HuH-7.5 (cell line): Measurements from ENCODE around the gene PKN1.
"Not testable (repeated sequence)": the region's sequence is repeated elsewhere in the genome, so short reads cannot be mapped to it uniquely, and the experiment has no call there.

Experiments used
- DNase-seq: peaks from one replicate; pipeline ENCODE4 v3.0.0; 2011; ENCODE audit warnings: low spot score

Gene PKN1

DNA sequence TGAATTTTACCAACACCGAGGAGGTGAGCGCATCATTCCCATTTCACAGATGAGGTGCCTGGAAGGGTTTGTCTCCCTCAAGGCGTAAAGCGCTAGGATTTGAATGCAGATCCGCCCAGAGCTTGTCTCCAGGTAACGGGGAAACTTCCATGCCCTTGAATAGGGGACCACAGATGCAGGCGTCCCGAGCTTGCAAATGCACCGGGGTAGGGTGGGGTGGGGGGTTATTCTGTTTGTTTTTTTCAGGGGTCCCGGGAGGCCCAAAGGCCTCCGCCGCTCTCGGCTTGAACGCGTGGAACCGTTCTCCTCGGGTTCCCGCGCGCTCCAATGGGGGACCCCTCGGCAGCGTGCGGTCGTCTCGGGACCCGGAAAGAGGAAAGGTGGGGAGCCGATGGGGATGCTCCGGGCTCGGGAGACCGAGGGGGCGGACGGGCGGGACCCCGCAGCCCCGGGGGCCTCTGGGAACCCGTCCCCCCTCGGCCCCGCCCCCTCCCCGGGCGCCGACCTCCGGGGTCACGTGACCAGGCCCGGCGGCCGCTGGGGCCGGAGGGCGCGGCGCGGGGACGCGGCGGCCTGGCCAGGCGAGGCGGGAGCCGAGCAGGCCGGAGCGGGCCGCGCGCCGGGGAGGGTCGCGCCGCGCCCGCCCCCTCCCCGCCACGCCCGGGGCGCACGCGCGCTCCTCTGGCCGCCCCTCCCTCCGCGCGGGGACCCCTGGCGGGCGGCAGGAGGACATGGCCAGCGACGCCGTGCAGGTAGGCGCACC is at the start of gene PKN1:
PKN1 (plus strand) TSS at position 516 of the 763 bp plus-strand sequence; CDS start at position 732, 216 bp downstream.
- DNase-seq, result peak; percentile 81

DNA sequence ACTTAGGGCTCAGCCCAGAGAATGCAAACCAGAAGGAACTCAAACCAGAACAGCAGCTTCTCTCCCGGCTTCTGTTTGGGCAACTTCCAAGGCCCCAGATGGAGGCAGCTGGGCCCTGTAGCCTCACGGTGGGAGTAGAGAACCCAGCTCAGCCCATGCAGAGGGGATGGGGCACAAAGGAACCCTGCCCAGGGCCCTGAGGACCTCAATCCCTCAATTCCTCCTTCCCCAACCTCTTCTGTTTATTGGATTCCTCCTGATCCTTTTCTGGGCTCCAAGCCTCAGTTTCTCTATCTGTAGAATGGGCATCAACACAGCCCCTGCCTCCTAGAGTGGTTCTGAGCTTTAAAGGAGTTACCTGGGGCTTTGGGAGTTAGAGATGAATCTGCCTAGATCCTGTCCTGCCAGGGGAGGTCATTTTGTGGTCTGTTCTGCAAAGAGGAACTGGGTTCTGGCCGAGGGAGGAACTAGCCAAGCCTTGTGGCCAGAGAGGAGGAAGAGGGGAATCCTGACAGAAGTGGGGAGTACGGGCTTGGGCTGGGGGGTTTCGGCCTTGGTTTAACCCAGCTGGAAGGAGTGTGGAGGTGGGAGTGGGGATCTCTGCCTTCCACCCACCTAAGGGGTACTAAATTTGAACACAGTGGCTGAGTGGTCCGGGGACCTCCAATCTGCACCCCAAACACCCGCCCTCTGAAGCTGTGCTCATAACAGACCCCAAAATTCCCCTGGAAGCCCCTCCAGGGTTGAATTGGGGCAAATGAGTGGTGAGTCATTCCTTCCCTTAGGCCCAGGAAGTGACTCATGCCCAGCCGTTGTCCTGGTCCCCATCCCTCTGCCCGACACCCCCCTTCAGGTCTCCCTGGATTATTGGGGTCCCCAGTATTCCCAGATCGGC is 49.2 kb upstream of the PKN1 start:
- no peak for DNase-seq

DNA sequence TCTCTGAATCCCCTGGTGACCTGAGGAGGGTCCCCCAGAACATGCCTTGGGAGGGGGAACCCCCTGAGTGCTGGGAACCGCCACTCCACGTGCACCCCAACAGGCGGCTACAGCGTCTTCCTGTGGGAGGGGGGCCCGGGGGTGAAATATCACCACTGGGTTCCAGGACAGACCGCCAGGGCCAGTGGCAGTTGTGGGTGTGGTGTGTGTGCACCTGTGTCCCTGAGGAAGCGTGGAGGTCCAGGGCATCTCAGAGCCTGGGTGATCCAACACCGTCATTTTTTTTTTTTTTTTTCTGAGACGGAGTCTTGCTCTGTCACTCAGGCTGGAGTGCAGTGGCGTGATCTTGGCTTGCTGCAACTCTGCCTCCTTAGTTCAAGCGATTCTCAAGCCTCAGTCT is 47.6 kb upstream of the PKN1 start:
- DNase-seq, result no peak

- DNase-seq, result no peak
Measured at GRCh38 chr19:14390548-14390947, 42.6 kb upstream of the PKN1 start.

DNA sequence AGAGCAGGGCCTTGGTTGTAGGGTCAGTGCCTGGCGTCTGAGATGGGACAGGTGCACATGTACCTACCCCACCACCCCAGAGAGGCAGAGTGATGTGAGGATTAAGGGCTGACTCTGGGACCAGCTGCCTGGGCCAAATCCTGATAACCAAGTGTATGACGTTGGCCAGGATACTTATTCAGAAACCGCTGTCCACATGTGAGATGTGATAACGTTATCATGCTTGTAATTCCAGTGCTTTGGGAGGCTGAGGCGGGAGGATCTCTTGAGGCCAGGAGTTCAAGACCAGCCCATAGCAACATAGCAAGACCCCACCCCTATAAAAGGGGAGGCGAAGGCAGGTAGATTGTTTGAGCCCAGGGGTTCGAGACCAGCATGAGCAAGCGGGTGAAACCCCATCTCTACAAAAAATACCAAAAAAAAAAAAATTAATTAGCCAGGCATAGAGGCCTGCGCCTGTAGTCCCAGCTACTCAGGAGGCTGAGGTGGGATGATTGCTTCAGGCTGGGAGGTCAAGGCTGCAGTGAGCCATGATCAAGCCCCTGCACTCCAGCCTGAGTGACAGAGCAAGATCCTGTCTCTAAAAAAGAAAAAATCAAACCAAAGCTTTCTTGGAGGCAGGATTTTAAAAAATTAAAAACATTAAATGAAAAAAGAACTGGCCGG is 41.8 kb upstream of the PKN1 start:
- no peak for DNase-seq

DNA sequence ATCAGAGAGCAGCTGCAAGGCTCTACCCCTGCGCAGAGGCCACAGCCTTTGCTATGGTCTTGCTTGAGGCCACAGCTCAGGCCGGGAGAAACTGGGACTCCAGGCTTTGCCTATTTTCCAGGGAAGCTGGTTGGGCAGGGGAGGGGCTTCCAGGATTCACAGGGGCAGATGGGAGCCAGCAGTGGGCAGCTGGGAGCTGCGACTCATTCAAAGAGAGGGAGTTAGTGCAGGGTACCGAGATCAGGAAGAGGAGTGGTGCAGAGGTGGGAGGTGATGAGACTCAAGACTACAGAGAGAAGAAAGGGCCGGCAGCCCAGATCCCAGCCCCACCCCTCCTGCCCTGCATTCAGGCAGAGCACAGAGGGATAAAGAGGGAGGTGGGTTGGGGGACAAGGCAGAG is 39.8 kb upstream of the PKN1 start:
- DNase-seq, result no peak

GRCh38 chr19:14394167-14394566 is 38.9 kb upstream of the PKN1 start:
- no peak for DNase-seq

GRCh38 chr19:14395262-14395661 is 37.8 kb upstream of the PKN1 start:
- no peak for DNase-seq

DNA sequence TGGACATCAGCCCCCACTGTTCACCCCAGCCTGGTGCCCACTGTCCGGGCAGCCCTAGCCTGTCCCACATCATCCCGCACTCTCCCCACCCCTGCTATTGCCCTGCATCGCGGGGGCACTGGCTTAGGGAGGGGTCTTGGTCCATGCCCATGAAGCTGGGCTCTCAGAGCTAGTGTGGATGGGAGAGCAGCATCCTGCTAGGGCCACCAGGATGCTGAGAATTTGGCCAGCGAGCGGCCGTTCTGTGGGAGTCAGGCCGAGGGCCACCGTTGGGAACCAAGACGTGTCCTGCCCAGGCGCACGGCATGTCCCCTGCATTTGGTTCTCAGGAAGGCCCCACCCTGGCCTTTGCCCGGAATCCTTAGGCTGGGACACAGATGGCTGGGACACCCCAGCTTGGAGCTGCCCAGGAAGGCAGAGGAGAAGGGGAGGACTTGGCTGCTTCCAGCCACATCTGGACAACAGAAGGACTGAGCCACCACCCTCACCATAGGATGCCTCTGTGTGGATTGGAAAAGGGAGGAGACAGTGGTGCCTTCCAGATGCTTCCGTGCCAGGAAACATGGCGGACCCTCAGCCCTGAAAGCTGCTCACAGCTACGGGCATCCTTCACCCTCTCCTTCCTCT is 37.3 kb upstream of the PKN1 start:
- DNase-seq, result no peak

DNA sequence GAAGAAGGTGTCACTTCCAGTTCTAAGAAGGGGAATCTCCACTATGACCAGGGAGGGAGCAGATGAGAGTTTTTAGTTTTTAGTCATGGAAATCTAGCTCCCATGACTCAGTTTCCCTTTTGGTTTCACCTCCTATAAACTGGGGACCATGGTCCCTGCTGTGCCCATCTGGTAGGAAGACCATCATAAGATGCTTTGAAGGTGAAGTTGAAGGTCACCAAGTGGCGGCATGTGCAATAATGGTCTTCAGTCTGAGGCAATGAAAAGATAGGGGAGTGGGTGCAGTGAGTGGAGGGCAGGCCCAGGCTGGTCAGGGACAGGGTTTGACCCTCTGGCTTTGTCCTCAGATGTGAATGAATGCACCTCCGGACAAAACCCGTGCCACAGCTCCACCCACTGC is 36.4 kb upstream of the PKN1 start:
- DNase-seq, result not testable (repeated sequence)

DNA sequence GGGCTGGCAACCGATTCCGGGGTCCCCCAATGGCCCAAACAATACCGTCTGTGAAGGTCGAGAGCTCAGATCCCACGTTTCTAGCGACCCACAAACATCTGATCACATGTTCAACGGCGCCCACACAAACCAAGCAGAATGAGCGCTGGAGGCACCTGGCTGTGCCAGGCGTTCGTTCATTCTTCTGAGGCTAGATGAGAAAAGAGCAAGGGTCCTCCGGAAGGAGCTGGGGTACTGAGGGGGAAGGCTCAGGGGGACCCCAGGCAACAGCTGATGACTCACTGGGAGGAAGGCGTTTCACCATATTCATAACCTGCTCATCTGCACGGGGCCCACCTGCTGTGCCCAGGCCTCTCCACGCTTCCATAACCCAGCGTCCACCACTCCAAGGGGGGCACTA is 35.9 kb upstream of the PKN1 start:
- DNase-seq, result not testable (repeated sequence)

DNA sequence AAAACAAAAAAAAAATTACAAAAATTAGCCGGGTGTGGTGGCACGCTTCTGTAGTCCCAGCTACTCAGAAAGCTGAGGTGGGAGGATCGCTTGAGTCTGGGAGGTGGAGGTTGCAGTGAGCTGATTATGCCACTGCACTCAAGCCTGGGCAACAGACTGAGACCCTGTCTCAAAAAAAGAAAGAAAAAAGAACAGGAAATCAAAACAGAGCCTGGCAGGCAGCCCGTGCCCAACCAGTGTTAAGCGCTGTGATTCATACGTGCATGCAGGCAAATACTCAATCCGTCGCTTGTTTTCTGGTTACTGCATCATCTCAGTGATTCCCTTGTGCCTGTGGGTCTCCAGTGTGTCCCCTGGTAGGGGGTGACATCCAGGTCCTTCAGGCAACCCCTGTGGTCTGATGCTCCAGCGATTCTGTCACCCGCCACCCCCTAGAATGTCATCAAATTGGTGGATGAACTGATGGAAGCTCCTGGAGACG is 32.1 kb upstream of the PKN1 start:
- no peak for DNase-seq

- no peak for DNase-seq
Measured at GRCh38 chr19:14401468-14402195, 31.5 kb upstream of the PKN1 start.

DNA sequence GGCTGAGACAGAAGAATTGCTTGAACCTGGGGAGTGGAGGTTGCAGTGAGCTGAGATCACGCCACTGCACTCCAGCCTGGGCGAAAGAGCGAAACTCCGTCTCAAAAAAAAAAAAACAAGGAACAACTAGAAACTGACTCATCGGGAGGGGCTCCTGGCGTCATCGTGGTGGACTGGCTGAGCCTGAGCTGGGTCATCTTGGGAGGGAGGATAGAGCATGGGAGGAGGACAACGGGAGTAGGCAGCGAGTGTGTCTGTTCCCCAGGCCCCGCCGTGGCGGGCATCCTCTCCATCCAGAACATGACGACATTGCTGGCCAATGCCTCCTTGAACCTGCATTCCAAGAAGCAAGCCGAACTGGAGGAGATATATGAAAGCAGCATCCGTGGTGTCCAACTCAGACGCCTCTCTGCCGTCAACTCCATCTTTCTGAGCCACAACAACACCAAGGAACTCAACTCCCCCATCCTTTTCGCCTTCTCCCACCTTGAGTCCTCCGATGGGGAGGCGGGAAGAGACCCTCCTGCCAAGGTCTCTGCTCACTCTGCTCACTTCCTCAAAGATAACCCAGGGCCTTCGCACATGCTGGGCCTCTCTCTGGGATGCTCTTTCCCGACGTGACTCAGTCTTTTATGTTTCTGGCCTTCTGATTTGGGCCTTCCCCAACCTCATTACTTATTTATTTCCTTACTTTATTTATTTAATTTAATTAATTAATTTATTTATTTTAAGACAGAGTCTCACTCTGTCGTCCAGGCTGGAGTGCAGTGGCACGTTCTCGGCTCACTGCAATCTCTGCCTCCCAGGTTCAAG is 30.6 kb upstream of the PKN1 start:
- no peak for DNase-seq

- DNase-seq, result not testable (repeated sequence)
Measured at GRCh38 chr19:14403145-14403930, 29.8 kb upstream of the PKN1 start.

GRCh38 chr19:14404312-14404711 is 28.8 kb upstream of the PKN1 start:
- DNase-seq, result no peak

DNA sequence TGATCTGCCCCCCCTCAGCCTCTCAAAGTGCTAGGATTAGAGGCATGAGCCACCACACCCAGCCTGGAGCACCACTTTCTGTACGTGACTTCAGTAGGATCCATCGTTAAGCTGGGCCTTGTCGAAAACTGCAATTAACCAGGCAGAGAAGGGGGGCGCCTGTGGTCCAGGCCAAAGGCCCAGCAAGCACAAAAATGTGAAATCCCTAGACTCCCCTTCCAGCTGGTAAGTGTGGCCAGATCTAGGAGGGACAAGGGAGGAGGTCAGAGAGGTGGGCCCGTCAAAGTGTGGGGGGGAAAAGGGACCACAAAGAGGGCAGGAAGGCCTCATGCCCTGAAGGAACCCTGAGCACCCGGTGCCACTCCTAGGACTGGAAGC is 27.7 kb upstream of the PKN1 start:
- DNase-seq, result no peak

GRCh38 chr19:14405758-14406644 is 27.1 kb upstream of the PKN1 start:
- DNase-seq, result peak; percentile 88
